ENCODE measurements around the gene DSTN. TPM values are rescaled to one million over a fixed set of nuclear protein-coding genes. Genes with fewer than 3 reads are reported as not detected.

The DSTN gene
- total RNA-seq, 1 donor, result 550 TPM

GRCh38 chr20:17536944-17537444 is 32.9 kb upstream of the DSTN start:
- H3K4me3 ChIP-seq (ENCODE audit: low read depth, low read length), result no peak overlapping the region
- DNase-seq (ENCODE audit: low read depth), result peak; percentile 83
- TF ChIP-seq, protein P1, sequence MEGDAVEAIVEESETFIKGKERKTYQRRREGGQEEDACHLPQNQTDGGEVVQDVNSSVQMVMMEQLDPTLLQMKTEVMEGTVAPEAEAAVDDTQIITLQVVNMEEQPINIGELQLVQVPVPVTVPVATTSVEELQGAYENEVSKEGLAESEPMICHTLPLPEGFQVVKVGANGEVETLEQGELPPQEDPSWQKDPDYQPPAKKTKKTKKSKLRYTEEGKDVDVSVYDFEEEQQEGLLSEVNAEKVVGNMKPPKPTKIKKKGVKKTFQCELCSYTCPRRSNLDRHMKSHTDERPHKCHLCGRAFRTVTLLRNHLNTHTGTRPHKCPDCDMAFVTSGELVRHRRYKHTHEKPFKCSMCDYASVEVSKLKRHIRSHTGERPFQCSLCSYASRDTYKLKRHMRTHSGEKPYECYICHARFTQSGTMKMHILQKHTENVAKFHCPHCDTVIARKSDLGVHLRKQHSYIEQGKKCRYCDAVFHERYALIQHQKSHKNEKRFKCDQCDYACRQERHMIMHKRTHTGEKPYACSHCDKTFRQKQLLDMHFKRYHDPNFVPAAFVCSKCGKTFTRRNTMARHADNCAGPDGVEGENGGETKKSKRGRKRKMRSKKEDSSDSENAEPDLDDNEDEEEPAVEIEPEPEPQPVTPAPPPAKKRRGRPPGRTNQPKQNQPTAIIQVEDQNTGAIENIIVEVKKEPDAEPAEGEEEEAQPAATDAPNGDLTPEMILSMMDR (IDR thresholded peaks at IDR 0.05; ENCODE audit: insufficient read depth, low read depth, low read length), result peak; percentile 97

DNA sequence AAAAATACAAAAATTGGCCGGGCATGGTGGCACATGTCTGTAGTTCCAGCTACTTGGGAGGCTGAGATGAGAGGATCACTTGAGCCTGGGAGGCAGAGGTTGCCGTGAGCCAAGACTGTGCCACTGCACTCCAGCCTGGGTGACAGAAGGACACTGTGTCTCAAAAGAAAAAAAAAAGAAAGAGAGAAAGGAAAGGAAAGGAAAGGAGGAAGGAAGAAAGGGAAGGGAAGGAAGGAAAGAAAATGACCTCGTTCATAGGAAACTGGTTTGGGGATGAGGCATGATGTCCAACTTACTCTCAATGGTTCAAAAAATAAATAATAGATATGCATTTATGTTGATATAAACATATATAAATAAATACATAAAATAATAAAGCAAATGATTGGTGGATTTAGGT is 31.9 kb upstream of the DSTN start:
- H3K4me3 ChIP-seq (ENCODE audit: low read depth, low read length), result no peak overlapping the region
- TF ChIP-seq, protein P1 (IDR thresholded peaks at IDR 0.05; ENCODE audit: insufficient read depth, low read depth, low read length), result no peak
- no peak for DNase-seq (ENCODE audit: low read depth)

DNA sequence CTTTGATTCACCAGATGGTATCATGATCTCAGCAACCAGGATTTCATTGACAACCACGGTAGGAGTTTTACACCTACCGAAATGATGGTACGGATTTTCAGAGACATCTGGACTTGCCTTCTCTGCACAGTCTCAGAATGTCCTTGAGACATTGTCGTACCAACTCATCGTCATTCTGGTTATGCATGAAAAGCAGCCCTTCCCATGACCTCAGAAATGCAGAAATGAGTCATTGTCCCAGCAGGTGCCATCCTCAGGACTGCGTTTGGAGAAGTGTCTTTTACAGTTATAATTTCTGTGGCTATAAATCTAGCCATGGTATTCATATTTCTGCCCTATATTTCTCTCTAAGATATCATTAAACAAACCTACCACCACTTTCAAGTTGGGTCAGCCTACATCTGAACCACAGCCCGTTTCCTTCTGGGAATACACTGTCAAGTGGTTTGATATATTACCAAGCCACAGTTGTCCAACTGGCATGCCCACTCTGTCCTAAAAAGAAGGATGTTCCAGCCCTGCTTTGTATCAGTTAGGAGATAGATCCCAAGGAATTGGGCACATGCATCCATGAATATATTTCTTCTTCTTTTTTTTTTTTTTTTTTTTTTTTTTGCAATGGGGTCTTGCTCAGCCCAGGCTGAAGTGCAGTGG is 31.2 kb upstream of the DSTN start:
- TF ChIP-seq, protein P1 (IDR thresholded peaks at IDR 0.05; ENCODE audit: insufficient read depth, low read depth, low read length), result no peak
- H3K4me3 ChIP-seq (ENCODE audit: low read depth, low read length), result no peak overlapping the region
- DNase-seq (ENCODE audit: low read depth), result no peak

DNA sequence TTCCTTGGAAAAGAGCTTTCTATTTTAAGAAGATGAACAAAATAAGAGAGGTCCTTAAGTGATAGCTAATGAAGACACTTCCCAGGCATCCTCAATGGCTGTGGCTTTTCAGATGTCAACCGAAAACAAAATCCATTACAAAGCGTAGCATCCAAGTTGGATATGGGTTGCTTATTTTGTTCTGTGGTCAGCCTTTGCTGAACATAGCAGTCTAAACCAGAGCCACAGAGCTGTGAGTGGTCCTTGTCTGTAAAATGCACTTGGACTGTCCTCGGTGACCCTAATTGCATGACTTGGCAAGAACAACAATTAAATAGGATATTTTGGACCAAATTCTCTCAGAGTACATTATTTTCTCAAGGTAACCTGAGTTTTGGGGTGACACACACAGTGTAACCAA is 28.3 kb upstream of the DSTN start:
- TF ChIP-seq, protein P1 (IDR thresholded peaks at IDR 0.05; ENCODE audit: insufficient read depth, low read depth, low read length), result no peak
- no peak overlapping the region for H3K4me3 ChIP-seq (ENCODE audit: low read depth, low read length)
- no peak for DNase-seq (ENCODE audit: low read depth)

DNA sequence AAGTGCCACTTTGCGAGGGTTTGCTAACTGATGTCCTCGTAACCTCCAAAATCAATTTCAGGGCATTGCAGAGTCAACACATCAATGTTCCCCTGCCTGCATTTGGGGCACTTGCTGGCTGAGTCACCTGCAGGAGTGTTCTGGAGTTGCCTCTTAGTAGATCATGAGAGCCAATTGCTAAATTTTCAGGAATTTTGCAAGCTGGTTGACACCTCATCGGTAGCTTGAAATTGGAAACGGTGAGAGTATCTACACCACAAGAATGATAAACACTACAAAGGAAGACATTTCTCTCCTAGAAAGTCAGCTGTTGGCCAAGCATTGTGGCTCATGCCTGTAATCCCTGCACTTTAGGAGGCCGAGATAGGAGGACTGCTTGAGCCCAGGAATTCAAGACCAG is 27.9 kb upstream of the DSTN start:
- no peak overlapping the region for H3K4me3 ChIP-seq (ENCODE audit: low read depth, low read length)
- peak; percentile 80 for DNase-seq (ENCODE audit: low read depth)
- TF ChIP-seq, protein P1 (IDR thresholded peaks at IDR 0.05; ENCODE audit: insufficient read depth, low read depth, low read length), result no peak

DNA sequence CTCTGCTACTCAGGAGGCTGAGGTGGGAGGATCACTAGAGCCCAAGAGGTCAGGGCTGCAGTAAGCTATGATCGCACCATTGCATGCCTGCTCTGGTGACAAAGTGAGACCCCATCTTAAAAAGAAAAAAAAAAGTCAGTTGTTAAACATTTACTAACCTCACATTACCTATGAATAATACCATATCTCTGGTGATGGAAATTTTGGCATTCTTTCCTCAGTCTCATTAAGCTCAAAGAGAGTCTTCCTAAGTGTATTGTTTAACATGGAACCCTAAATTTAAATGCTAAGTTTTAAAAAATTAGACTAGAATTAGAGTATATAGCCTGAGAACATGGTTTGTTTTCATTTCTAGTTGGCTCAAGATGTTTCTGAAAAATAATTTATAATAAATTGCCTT is 27.4 kb upstream of the DSTN start:
- H3K4me3 ChIP-seq (ENCODE audit: low read depth, low read length), result no peak overlapping the region
- no peak for DNase-seq (ENCODE audit: low read depth)
- TF ChIP-seq, protein P1 (IDR thresholded peaks at IDR 0.05; ENCODE audit: insufficient read depth, low read depth, low read length), result no peak

DNA sequence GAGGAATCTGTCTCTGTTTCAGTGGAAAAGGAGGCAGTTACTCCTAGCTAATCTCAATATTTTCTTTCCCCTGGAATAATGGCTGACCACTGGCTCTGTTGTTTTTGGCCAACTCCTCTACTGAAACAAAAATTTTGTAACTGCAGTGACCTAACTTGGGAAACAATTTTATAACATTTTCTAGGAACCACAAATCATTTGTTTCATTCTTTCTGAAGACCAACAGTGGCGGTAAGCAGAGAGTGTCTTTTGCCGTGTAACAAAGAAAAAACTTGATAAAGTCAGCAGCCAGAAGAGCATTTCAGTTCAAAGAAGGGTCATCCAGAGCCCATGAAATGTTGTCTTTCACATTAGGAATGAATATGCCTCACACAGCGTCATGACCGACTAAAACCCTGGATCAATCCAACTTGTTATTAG is 26.9 kb upstream of the DSTN start:
- TF ChIP-seq, protein P1 (IDR thresholded peaks at IDR 0.05; ENCODE audit: insufficient read depth, low read depth, low read length), result no peak
- no peak overlapping the region for H3K4me3 ChIP-seq (ENCODE audit: low read depth, low read length)
- peak; percentile 75 for DNase-seq (ENCODE audit: low read depth)
